Natural killer cell (primary cell): ENCODE measurements around the gene GALNS. TPM values are rescaled to one million over a fixed set of nuclear protein-coding genes. Genes with fewer than 3 reads are reported as not detected.

Source experiments
- ATAC-seq, 3 donors: fragments of 150-1000 bp in 2 of 3; fragments of 200-7000 bp in 1 of 3; cut with Tn5 transposase; 1 replicate in 1 of 3; 2 replicates in 2 of 3; pipeline ENCODE4 v1.10.0; 2021; ENCODE audit warnings: mild to moderate bottlenecking in 2 of 3, moderate library complexity in 2 of 3
- DNase-seq, 2 donors: peaks; one replicate each; pipeline versions ENCODE4 v3.0.0 to v3.0.0-alpha.2; 2013 to 2021; ENCODE audit warnings: mixed read lengths in 1 of 2
- H3K27ac ChIP-seq: one replicate; pipeline ENCODE4 v1.5.1; 2013; ENCODE audit warnings: mild to moderate bottlenecking, low read length
- H3K27me3 ChIP-seq: one replicate; pipeline ENCODE4 v1.6.1; 2013; ENCODE audit warnings: low read length; ENCODE audit not compliant: control insufficient read depth, insufficient read depth
- H3K36me3 ChIP-seq: one replicate; pipeline ENCODE4 v1.6.1; 2013; ENCODE audit warnings: low read length; ENCODE audit not compliant: control insufficient read depth, insufficient read depth
- H3K4me1 ChIP-seq: one replicate; pipeline ENCODE4 v1.6.1; 2013; ENCODE audit warnings: low read length; ENCODE audit not compliant: control insufficient read depth, insufficient read depth
- H3K4me3 ChIP-seq: one replicate; pipeline ENCODE4 v1.5.1; 2013; ENCODE audit warnings: low read length
- H3K9me3 ChIP-seq: one replicate; pipeline ENCODE4 v1.6.1; 2013; ENCODE audit warnings: low read length; ENCODE audit not compliant: control insufficient read depth, insufficient read depth
- H3K27ac Mint-ChIP-seq, 2 donors: one replicate each; pipeline ENCODE4 v1.8.0; 2022; ENCODE audit warnings: mild to moderate bottlenecking in 2 of 2, mixed read lengths in 2 of 2, moderate library complexity in 1 of 2
- H3K27me3 Mint-ChIP-seq, 2 donors: one replicate each; pipeline ENCODE4 v1.8.0; 2022; ENCODE audit warnings: low read depth in 2 of 2, mixed read lengths in 2 of 2
- H3K36me3 Mint-ChIP-seq: one replicate; pipeline ENCODE4 v1.8.0; 2022; ENCODE audit warnings: mixed read lengths
- H3K4me1 Mint-ChIP-seq, 2 donors: one replicate each; pipeline ENCODE4 v1.8.0; 2022; ENCODE audit warnings: mixed read lengths in 2 of 2
- H3K4me3 Mint-ChIP-seq: one replicate; pipeline ENCODE4 v1.8.0; 2022; ENCODE audit warnings: mild to moderate bottlenecking, moderate library complexity, mixed read lengths
- H3K9me3 Mint-ChIP-seq, 2 donors: one replicate each; pipeline ENCODE4 v1.8.0; 2022; ENCODE audit warnings: mixed read lengths in 2 of 2
- CTCF ChIP-seq: fragments of 200-600 bp; IDR thresholded peaks from one replicate; pipeline ENCODE4 v1.8.0; 2022; ENCODE audit warnings: antibody characterized with exemption
- WGBS: methylation state at CpG from one replicate; pipeline ENCODE4 v1.1.7; 2013; ENCODE audit warnings: missing lambda C conversion rate; ENCODE audit not compliant: insufficient coverage; 5-methylcytosine and 5-hydroxymethylcytosine counted together
- intact Hi-C: fragments of 100-400 bp; cut with micrococcal nuclease; formaldehyde crosslinking; loops from one replicate; pipeline ENCODE4 v1.14.2; 2022
- total RNA-seq, 4 donors: library from RNA; stranded (reverse); fragments of 120-200 nt in 1 of 4; gene quantifications; one replicate each; pipeline versions ENCODE4 v1.2.3 to v1.2.4, GENCODE V29; 2013 to 2022

Gene GALNS
- 10 to 100 TPM; 58.1 to 75.8 (median 65.7) TPM for total RNA-seq
- total RNA-seq (2013): 17.7 TPM

- H3K9me3 ChIP-seq: no peaks in the 10 kb centered on the region
- Mint-ChIP-seq H3K36me3 (no peaks in the 10 kb centered on the region), H3K9me3 (no peaks in the 10 kb centered on the region), H3K4me3 (peak within 1 kb of the TSS; percentile 97), H3K27me3 (no peaks in the 10 kb centered on the region), H3K27ac (peak within 1 kb of the TSS; percentile 91 to 93), H3K4me1 (peaks cover 23 to 33% of the 10 kb centered on the region in 2 donors)
- under 1% methylated on average over 87 of the region's 87 CpGs for WGBS
- no peaks in the 10 kb centered on the region for H3K27me3 ChIP-seq
- peak; percentile 99 to 100 for DNase-seq
- H3K36me3 ChIP-seq: peaks cover 22% of the 10 kb centered on the region
- H3K4me3 ChIP-seq: peak within 1 kb of the TSS; percentile 97
- peak; percentile 90 to 98 (median 92) for ATAC-seq
- H3K27ac ChIP-seq: peak within 1 kb of the TSS; percentile 68
- intact Hi-C loops: loop anchor here (2.0 to 5.0 kb wide), 2 partner anchors 44 to 120 kb away; no protein-coding TSS in a partner anchor
- peaks cover 43% of the 10 kb centered on the region for H3K4me1 ChIP-seq
- no peak for TF ChIP-seq CTCF
Measured at GRCh38 chr16:88856828-88857727, at the start of gene GALNS, which contains the start of gene TRAPPC2L. GALNS (minus strand) TSS chr16:88856947; CDS start chr16:88856877, 70 bp downstream. TRAPPC2L (plus strand) TSS chr16:88857127; CDS start chr16:88857151, 24 bp downstream.

GRCh38 chr16:88906020-88906419 lies 49.3 kb upstream of the GALNS start:
- TF ChIP-seq CTCF: no peak
- Histone ChIP-seq H3K4me1 (peaks cover 10% of the 10 kb centered on the region), H3K27ac (no peak overlapping the region), H3K27me3 (no peaks in the 10 kb centered on the region), H3K36me3 (no peaks in the 10 kb centered on the region), H3K4me3 (no peak overlapping the region), H3K9me3 (no peaks in the 10 kb centered on the region)
- H3K36me3 Mint-ChIP-seq: no peaks in the 10 kb centered on the region
- H3K27me3 Mint-ChIP-seq: peaks cover 0 to 2% of the 10 kb centered on the region in 2 donors
- no peaks in the 10 kb centered on the region for H3K9me3 Mint-ChIP-seq
- intact Hi-C loops: no loop called here
- H3K27ac Mint-ChIP-seq: no peak overlapping the region
- ATAC-seq (no peak), DNase-seq (no peak)
- WGBS: 59% methylated on average over 16 of the region's 16 CpGs
- H3K4me3 Mint-ChIP-seq: no peak overlapping the region
- H3K4me1 Mint-ChIP-seq: peaks cover 6 to 16% of the 10 kb centered on the region in 2 donors

GRCh38 chr16:88905563-88905962 lies 48.8 kb upstream of the GALNS start:
- H3K4me3 ChIP-seq: no peak overlapping the region
- TF ChIP-seq CTCF: no peak
- no peaks in the 10 kb centered on the region for H3K27me3 ChIP-seq
- ATAC-seq (peak in 2 of 3 donors; percentile 21 to 48), DNase-seq (peak in 1 of 2 donors; percentile 33)
- intact Hi-C loops: no loop called here
- H3K36me3 ChIP-seq: no peaks in the 10 kb centered on the region
- H3K4me1 Mint-ChIP-seq: peaks cover 6 to 16% of the 10 kb centered on the region in 2 donors
- H3K27ac Mint-ChIP-seq: no peak overlapping the region
- no peaks in the 10 kb centered on the region for H3K9me3 ChIP-seq
- no peaks in the 10 kb centered on the region for H3K36me3 Mint-ChIP-seq
- H3K4me3 Mint-ChIP-seq: no peak overlapping the region
- no peaks in the 10 kb centered on the region for H3K9me3 Mint-ChIP-seq
- H3K27ac ChIP-seq: no peak overlapping the region
- WGBS: 64% methylated on average over 7 of the region's 13 CpGs
- H3K27me3 Mint-ChIP-seq: peaks cover 0 to 2% of the 10 kb centered on the region in 2 donors
- H3K4me1 ChIP-seq: peaks cover 10% of the 10 kb centered on the region
